B cell (primary cell): ENCODE data around the gene DCDC2C. TPM values are rescaled to one million over a fixed set of nuclear protein-coding genes. Genes with fewer than 3 reads are reported as not detected.

Source experiments
- ATAC-seq: fragments of 200-7000 bp; cut with Tn5 transposase; one replicate; pipeline ENCODE4 v1.10.0; 2021; ENCODE audit warnings: low read depth, mild to moderate bottlenecking, moderate number of reproducible peaks, moderate library complexity
- CTCF ChIA-PET: fragments of 350-600 bp; sonication (Branson Sonifier 250); formaldehyde crosslinking; loops from one replicate; lab custom pipeline; 2021; ENCODE audit warnings: antibody characterized with exemption, inconsistent platforms; lab: Charles Lee
- POLR2A ChIA-PET: fragments of 350-600 bp; sonication (Branson Sonifier 250); formaldehyde crosslinking; loops from one replicate; lab custom pipeline; 2021; ENCODE audit warnings: antibody characterized with exemption; lab: Charles Lee
- DNase-seq: peaks from one replicate; pipeline ENCODE4 v3.0.0; 2013
- H2AFZ ChIP-seq: 2 replicates; pipeline ENCODE4 v1.6.1; 2012; ENCODE audit warnings: mild to moderate bottlenecking, low read depth, low read length; ENCODE audit not compliant: insufficient read depth, poor library complexity, severe bottlenecking
- H3K27ac ChIP-seq, 2 donors: 1 replicate in 1 of 2; 2 replicates in 1 of 2; pipeline ENCODE4 v1.5.1; 2012 to 2013; ENCODE audit warnings: low read length in 2 of 2, mild to moderate bottlenecking in 2 of 2, moderate library complexity in 1 of 2
- H3K27me3 ChIP-seq, 4 experiments: fragments of 200-600 bp in 1 of 4; sonication (generic) in 1 of 4; replicated peaks in 1 of 4; 1 replicate in 2 of 4; 2 replicates in 2 of 4; pipeline versions ENCODE4 v1.6.1 to v1.7.0; 2013 to 2016; ENCODE audit warnings: low read length in 3 of 4, mild to moderate bottlenecking in 2 of 4, mixed read lengths in 1 of 4, moderate library complexity in 1 of 4; ENCODE audit not compliant: insufficient read depth in 4 of 4, control insufficient read depth in 3 of 4; ENCODE audit errors: control extremely low read depth in 1 of 4
- H3K36me3 ChIP-seq, 2 experiments: replicated peaks in 1 of 2; 1 replicate in 1 of 2; 2 replicates in 1 of 2; pipeline versions ENCODE4 v1.6.1 to v1.7.1; 2013; ENCODE audit warnings: low read length in 1 of 2; ENCODE audit not compliant: insufficient read depth in 2 of 2, control insufficient read depth in 1 of 2; ENCODE audit errors: control extremely low read depth in 1 of 2, extremely low read depth in 1 of 2
- H3K4me1 ChIP-seq, 2 donors: fragments of 200-600 bp in 1 of 2; sonication (generic) in 1 of 2; 1 replicate in 1 of 2; 2 replicates in 1 of 2; pipeline versions ENCODE4 v1.5.1 to v1.6.1; 2013 to 2017; ENCODE audit warnings: low read length in 2 of 2; ENCODE audit not compliant: control insufficient read depth in 2 of 2, insufficient read depth in 2 of 2
- H3K4me2 ChIP-seq: replicated peaks from 2 replicates; pipeline ENCODE3; 2012; ENCODE audit warnings: mild to moderate bottlenecking, low read depth, low read length; ENCODE audit not compliant: poor library complexity, severe bottlenecking
- H3K4me3 ChIP-seq, 5 experiments: fragments of 200-600 bp in 1 of 5; sonication (generic) in 1 of 5; 1 replicate in 3 of 5; 2 replicates in 2 of 5; pipeline versions ENCODE4 v1.5.1 to v1.7.0; 2011 to 2016; ENCODE audit warnings: low read length in 4 of 5, mild to moderate bottlenecking in 4 of 5, low read depth in 2 of 5, control low read depth in 1 of 5, moderate library complexity in 1 of 5; ENCODE audit not compliant: insufficient read depth in 1 of 5; ENCODE audit errors: control extremely low read depth in 1 of 5, extremely low read depth in 1 of 5
- H3K79me2 ChIP-seq: fragments of 200-600 bp; sonication (generic); one replicate; pipeline ENCODE4 v1.6.0; 2016; ENCODE audit warnings: low read length; ENCODE audit not compliant: control insufficient read depth, insufficient read depth
- H3K9ac ChIP-seq: fragments of 200-600 bp; sonication (generic); 2 replicates; pipeline ENCODE4 v1.6.1; 2017; ENCODE audit warnings: mild to moderate bottlenecking, low read length, moderate library complexity
- H3K9me3 ChIP-seq, 3 donors: one replicate each; pipeline versions ENCODE4 v1.6.1 to v1.7.1; 2013; ENCODE audit warnings: low read length in 2 of 3; ENCODE audit not compliant: control insufficient read depth in 2 of 3, insufficient read depth in 1 of 3; ENCODE audit errors: control extremely low read depth in 1 of 3
- H4K20me1 ChIP-seq: 2 replicates; pipeline ENCODE4 v1.6.0; 2012; ENCODE audit warnings: mild to moderate bottlenecking, low read length; ENCODE audit not compliant: insufficient read depth, control insufficient read depth, poor library complexity, severe bottlenecking
- H3K27ac Mint-ChIP-seq: one replicate; pipeline ENCODE4 v1.8.0; 2021; ENCODE audit warnings: mixed read lengths
- H3K27me3 Mint-ChIP-seq: one replicate; pipeline ENCODE4 v1.8.0; 2021; ENCODE audit warnings: mixed read lengths
- H3K4me1 Mint-ChIP-seq: one replicate; pipeline ENCODE4 v1.8.0; 2021; ENCODE audit warnings: mixed read lengths
- H3K4me3 Mint-ChIP-seq: one replicate; pipeline ENCODE4 v1.8.0; 2021; ENCODE audit warnings: mixed read lengths
- H3K9me3 Mint-ChIP-seq: one replicate; pipeline ENCODE4 v1.8.0; 2022; ENCODE audit warnings: mixed read lengths; ENCODE audit not compliant: insufficient read depth
- EZH2 ChIP-seq: IDR thresholded peaks from 2 replicates; pipeline ENCODE4 v1.6.1; 2012; ENCODE audit warnings: borderline replicate concordance, low read depth, mild to moderate bottlenecking, moderate library complexity, low read length; ENCODE audit not compliant: insufficient read depth, poor library complexity, severe bottlenecking
- WGBS: methylation state at CpG from one replicate; pipeline ENCODE4 v1.1.5; 2013; ENCODE audit warnings: missing lambda C conversion rate; ENCODE audit not compliant: insufficient coverage; 5-methylcytosine and 5-hydroxymethylcytosine counted together
- intact Hi-C: fragments of 100-400 bp; cut with micrococcal nuclease; formaldehyde crosslinking; loops from one replicate; pipeline ENCODE4 v1.10.0; 2022
- polyA plus RNA-seq: library from polyadenylated mRNA; depleted of rRNA; stranded (reverse); fragments of >200 nt; gene quantifications from 2 replicates; pipeline ENCODE4 v1.2.3, GENCODE V29; 2012
- total RNA-seq, 2 donors: library from RNA; stranded (reverse); fragments of 120-200 nt in 1 of 2; gene quantifications; 1 replicate in 1 of 2; 2 replicates in 1 of 2; pipeline versions ENCODE4 v1.2.3 to v1.2.4, GENCODE V29; 2013 to 2022
- TF ChIP-seq, protein P1 (sequence below): fragments of 200-600 bp; IDR thresholded peaks from one replicate; pipeline ENCODE4 v1.8.0; 2022; ENCODE audit warnings: antibody characterized with exemption, mild to moderate bottlenecking

DCDC2C gene
- total and polyA plus RNA-seq, 2 donors (not counting 1 experiment from before 2014, with no cell fraction given): not detected

DNA sequence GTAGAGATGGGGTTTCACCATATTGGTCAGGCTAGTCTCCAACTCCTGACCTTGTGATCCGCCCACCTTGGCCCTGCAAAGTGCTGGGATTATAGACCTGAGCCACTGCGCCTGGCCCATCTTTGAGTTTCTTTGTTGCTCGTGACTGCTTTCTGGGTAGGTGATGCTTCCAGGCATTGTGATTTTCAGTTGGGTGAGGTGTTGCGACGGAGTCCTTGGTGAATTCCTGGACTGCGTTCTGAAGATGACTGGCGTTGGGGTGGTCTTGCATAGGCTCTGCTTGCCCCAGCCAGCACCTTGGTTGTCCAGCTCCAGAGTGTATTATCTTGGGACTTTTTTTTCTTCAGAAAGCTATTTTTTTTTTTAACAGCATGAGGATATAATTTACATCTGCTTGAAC, 103.4 kb downstream of the DCDC2C start:
- Histone ChIP-seq H2AFZ (no peak overlapping the region), H3K27me3 (no peaks in the 10 kb centered on the region), H3K36me3 (no peaks in the 10 kb centered on the region), H3K4me1 (no peaks in the 10 kb centered on the region), H4K20me1 (no peaks in the 10 kb centered on the region), H3K4me3 (no peak overlapping the region), H3K27ac (no peak overlapping the region), H3K79me2 (no peaks in the 10 kb centered on the region), H3K4me2 (no peak overlapping the region), H3K9me3 (peaks cover 0 to 2% (median 2%) of the 10 kb centered on the region in 3 donors), H3K9ac (no peak overlapping the region)
- no peaks in the 10 kb centered on the region for H3K4me1 Mint-ChIP-seq
- H3K4me3 Mint-ChIP-seq: no peak overlapping the region
- H3K27ac Mint-ChIP-seq: no peak overlapping the region
- ATAC-seq (no peak), DNase-seq (no peak)
- CTCF ChIA-PET: interaction anchor here (0.6 kb wide), 1 partner anchor 128 kb away, joined by 3 read pairs; no protein-coding TSS in a partner anchor
- TF ChIP-seq, protein P1, sequence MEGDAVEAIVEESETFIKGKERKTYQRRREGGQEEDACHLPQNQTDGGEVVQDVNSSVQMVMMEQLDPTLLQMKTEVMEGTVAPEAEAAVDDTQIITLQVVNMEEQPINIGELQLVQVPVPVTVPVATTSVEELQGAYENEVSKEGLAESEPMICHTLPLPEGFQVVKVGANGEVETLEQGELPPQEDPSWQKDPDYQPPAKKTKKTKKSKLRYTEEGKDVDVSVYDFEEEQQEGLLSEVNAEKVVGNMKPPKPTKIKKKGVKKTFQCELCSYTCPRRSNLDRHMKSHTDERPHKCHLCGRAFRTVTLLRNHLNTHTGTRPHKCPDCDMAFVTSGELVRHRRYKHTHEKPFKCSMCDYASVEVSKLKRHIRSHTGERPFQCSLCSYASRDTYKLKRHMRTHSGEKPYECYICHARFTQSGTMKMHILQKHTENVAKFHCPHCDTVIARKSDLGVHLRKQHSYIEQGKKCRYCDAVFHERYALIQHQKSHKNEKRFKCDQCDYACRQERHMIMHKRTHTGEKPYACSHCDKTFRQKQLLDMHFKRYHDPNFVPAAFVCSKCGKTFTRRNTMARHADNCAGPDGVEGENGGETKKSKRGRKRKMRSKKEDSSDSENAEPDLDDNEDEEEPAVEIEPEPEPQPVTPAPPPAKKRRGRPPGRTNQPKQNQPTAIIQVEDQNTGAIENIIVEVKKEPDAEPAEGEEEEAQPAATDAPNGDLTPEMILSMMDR: no peak
- TF ChIP-seq EZH2: no peak
- POLR2A ChIA-PET: no interaction called here
- H3K27me3 Mint-ChIP-seq: peaks cover 3% of the 10 kb centered on the region
- intact Hi-C loops: no loop called here
- H3K9me3 Mint-ChIP-seq: peaks cover 3% of the 10 kb centered on the region
- WGBS: 83% methylated on average over 6 of the region's 7 CpGs

DNA sequence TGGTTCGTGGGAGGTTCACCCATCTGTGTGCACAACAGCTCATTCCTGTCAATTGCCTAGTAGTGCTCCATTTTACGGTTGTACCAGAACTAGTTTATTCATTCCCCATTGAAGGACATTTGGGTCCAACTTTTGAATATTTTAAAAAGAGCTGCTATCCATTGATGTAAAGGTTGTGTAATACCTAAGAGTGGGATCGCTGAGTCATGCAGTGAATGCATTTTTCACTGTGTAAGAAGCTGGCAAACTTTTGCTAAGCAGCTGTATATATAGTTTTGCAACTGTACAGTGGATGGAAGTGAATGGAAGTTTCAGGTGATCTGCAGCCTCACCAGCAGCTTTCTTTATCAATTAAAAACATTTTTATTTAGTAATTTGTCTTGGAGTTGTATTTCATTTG, 104.5 kb downstream of the DCDC2C start:
- H3K27ac Mint-ChIP-seq: no peak overlapping the region
- DNase-seq (no peak), ATAC-seq (no peak)
- POLR2A ChIA-PET: no interaction called here
- no peaks in the 10 kb centered on the region for H4K20me1 ChIP-seq
- no peaks in the 10 kb centered on the region for H3K4me1 Mint-ChIP-seq
- intact Hi-C loops: no loop called here
- H3K4me2 ChIP-seq: no peak overlapping the region
- H3K79me2 ChIP-seq: no peaks in the 10 kb centered on the region
- peaks cover 6% of the 10 kb centered on the region for H3K9me3 Mint-ChIP-seq
- H3K4me3 ChIP-seq: no peak overlapping the region
- WGBS: 74% methylated on average over 2 of the region's 3 CpGs
- H3K27ac ChIP-seq: no peak overlapping the region
- H3K27me3 ChIP-seq: no peaks in the 10 kb centered on the region
- H3K9ac ChIP-seq: no peak overlapping the region
- TF ChIP-seq EZH2: no peak
- TF ChIP-seq, protein P1: no peak
- no peak overlapping the region for H2AFZ ChIP-seq
- no peaks in the 10 kb centered on the region for H3K4me1 ChIP-seq
- no peak overlapping the region for H3K4me3 Mint-ChIP-seq
- CTCF ChIA-PET: no interaction called here
- H3K9me3 ChIP-seq: peaks cover 0 to 2% (median 2%) of the 10 kb centered on the region in 3 donors
- H3K27me3 Mint-ChIP-seq: peaks cover 3% of the 10 kb centered on the region
- no peaks in the 10 kb centered on the region for H3K36me3 ChIP-seq
